G401.6 (cell line): Measurements from ENCODE around the gene PIANP.
A peak's percentile ranks its signal among the peaks of the same experiment; 100 is the strongest.

Experiments used
- FAIRE-seq: peaks from 2 replicates; lab custom pipeline; 2012; peaks lifted over from hg19 to GRCh38; lab: Jason Lieb, UNC

The PIANP gene

GRCh38 chr12:6703631-6704030, 3.0 kb upstream of the PIANP start:
- no peak for FAIRE-seq

- FAIRE-seq, result no peak
Observed at GRCh38 chr12:6701078-6701768, 608 bp upstream of the PIANP start.

- FAIRE-seq, result no peak
Observed at GRCh38 chr12:6699989-6700645, 498 bp downstream of the PIANP start.

- no peak for FAIRE-seq
Observed at GRCh38 chr12:6699259-6699988, 1.2 kb downstream of the PIANP start.

- no peak for FAIRE-seq
Observed at GRCh38 chr12:6698352-6699046, 2.1 kb downstream of the PIANP start.

- peak; percentile 61 for FAIRE-seq
Observed at GRCh38 chr12:6697584-6698351, 2.8 kb downstream of the PIANP start.

- FAIRE-seq, result no peak
Observed at GRCh38 chr12:6696690-6697583, 3.7 kb downstream of the PIANP start.

GRCh38 chr12:6695313-6696045, 5.1 kb downstream of the PIANP start:
- FAIRE-seq, result no peak

- FAIRE-seq, result no peak
Observed at GRCh38 chr12:6694701-6695100, 5.9 kb downstream of the PIANP start.

GRCh38 chr12:6693832-6694355, 6.7 kb downstream of the PIANP start:
- no peak for FAIRE-seq

GRCh38 chr12:6692888-6693287, 7.7 kb downstream of the PIANP start:
- no peak for FAIRE-seq

- FAIRE-seq, result no peak
Observed at GRCh38 chr12:6691473-6691872, 9.1 kb downstream of the PIANP start.

- peak; percentile 99 for FAIRE-seq
Observed at GRCh38 chr12:6688999-6689882, 11.4 kb downstream of the PIANP start, which contains the start of gene ZNF384. Gene ZNF384, minus strand, starts transcription at chr12:6689375. Its CDS starts 9,855 bp downstream, at chr12:6679520.

GRCh38 chr12:6688543-6688998, 12.0 kb downstream of the PIANP start:
- FAIRE-seq, result no peak

- FAIRE-seq, result no peak
Observed at GRCh38 chr12:6685814-6686213, 14.8 kb downstream of the PIANP start.

GRCh38 chr12:6684609-6685008, 16.0 kb downstream of the PIANP start:
- FAIRE-seq, result no peak

- FAIRE-seq, result no peak
Observed at GRCh38 chr12:6676962-6677361, 23.7 kb downstream of the PIANP start.

GRCh38 chr12:6672143-6672542, 28.5 kb downstream of the PIANP start:
- no peak for FAIRE-seq
